Tibial artery (tissue), 4 donors: ENCODE data around the gene OSBPL6.

Experiments
- DNase-seq, 2 donors: peaks; one replicate each; pipeline ENCODE4 v3.0.0-alpha.2; 2019
- H3K27ac ChIP-seq, 2 donors: fragments of 200-600 bp; sonication (generic) in 1 of 2; 1 replicate in 1 of 2; 2 replicates in 1 of 2; pipeline ENCODE4 v1.5.1; 2018 to 2019; ENCODE audit warnings: mild to moderate bottlenecking in 1 of 2
- H3K27me3 ChIP-seq, 2 donors: fragments of 200-600 bp; sonication (generic) in 1 of 2; one replicate each; pipeline versions ENCODE4 v1.5.1 to v1.6.0; 2016 to 2019
- H3K36me3 ChIP-seq, 3 donors: fragments of 200-600 bp; sonication (generic) in 2 of 3; one replicate each; pipeline ENCODE4 v1.5.1; 2016 to 2019; ENCODE audit warnings: mild to moderate bottlenecking in 2 of 3
- H3K4me1 ChIP-seq, 4 donors: fragments of 200-600 bp; sonication (generic) in 2 of 4; 1 replicate in 3 of 4; 2 replicates in 1 of 4; pipeline ENCODE4 v1.5.1; 2016 to 2019
- H3K4me3 ChIP-seq, 2 donors: fragments of 200-600 bp; sonication (generic) in 1 of 2; 1 replicate in 1 of 2; 2 replicates in 1 of 2; pipeline ENCODE4 v1.5.1; 2018 to 2019; ENCODE audit warnings: mild to moderate bottlenecking in 2 of 2
- H3K9me3 ChIP-seq, 3 donors: fragments of 200-600 bp; sonication (generic) in 1 of 3; one replicate each; pipeline ENCODE4 v1.5.1; 2016 to 2019
- CTCF ChIP-seq, 2 experiments: fragments of 200-600 bp in 1 of 2; fragments of 450-650 bp in 1 of 2; IDR thresholded peaks; one replicate each; pipeline ENCODE4 v1.5.1; 2017 to 2019; ENCODE audit warnings: antibody characterized with exemption in 2 of 2, mild to moderate bottlenecking in 1 of 2, moderate library complexity in 1 of 2
- intact Hi-C: fragments of 100-400 bp; cut with DNase I; formaldehyde crosslinking; loops from one replicate; pipeline ENCODE4 v1.15.0; 2023; ENCODE audit warnings: low total_unique reads

OSBPL6 gene

GRCh38 chr2:178450524-178450773 is 256.1 kb downstream of the OSBPL6 start:
- Histone ChIP-seq H3K36me3 (peaks cover 11 to 19% (median 11%) of the 10 kb centered on the region in 3 donors), H3K27me3 (no peaks in the 10 kb centered on the region), H3K9me3 (no peaks in the 10 kb centered on the region), H3K27ac (peak overlapping the region; percentile 96 to 97), H3K4me1 (peaks cover 0 to 37% (median 24%) of the 10 kb centered on the region in 4 donors), H3K4me3 (peak overlapping the region; percentile 84 to 94)
- intact Hi-C loops: loop anchor here (2.0 kb wide), 1 partner anchor 30 kb away; the partner anchor contains the start of gene PLEKHA3
- no peak for DNase-seq
- no peak for TF ChIP-seq CTCF (IDR thresholded peaks at IDR 0.05)

GRCh38 chr2:178450774-178451525 is 256.6 kb downstream of the OSBPL6 start, which contains the start of the genes PJVK and PRKRA:
Gene PJVK, plus strand, starts transcription at chr2:178451378. Its CDS starts 2,032 bp downstream, at chr2:178453410.
Gene PRKRA, minus strand, starts transcription at chr2:178451175. Its CDS starts 145 bp downstream, at chr2:178451030.
- peak; percentile 97 to 99 for DNase-seq
- peak in 1 of 2 experiments; percentile 5 for TF ChIP-seq CTCF (IDR thresholded peaks at IDR 0.05)
- Histone ChIP-seq H3K27me3 (no peaks in the 10 kb centered on the region), H3K4me3 (peak within 1 kb of the TSS; percentile 84 to 94), H3K27ac (peak within 1 kb of the TSS; percentile 96 to 97), H3K9me3 (no peaks in the 10 kb centered on the region), H3K4me1 (peaks cover 0 to 37% (median 24%) of the 10 kb centered on the region in 4 donors), H3K36me3 (peaks cover 6 to 14% (median 6%) of the 10 kb centered on the region in 3 donors)
- intact Hi-C loops: loop anchor here (2.0 kb wide), 1 partner anchor 30 kb away; the partner anchor contains the start of gene PLEKHA3

- TF ChIP-seq CTCF (IDR thresholded peaks at IDR 0.05): no peak
- Histone ChIP-seq H3K36me3 (peaks cover 0 to 8% (median 0%) of the 10 kb centered on the region in 3 donors), H3K4me1 (peaks cover 0 to 35% (median 24%) of the 10 kb centered on the region in 4 donors), H3K27ac (peak overlapping the region; percentile 96 to 97), H3K4me3 (peak overlapping the region in 1 of 2 donors; percentile 84), H3K9me3 (no peaks in the 10 kb centered on the region), H3K27me3 (no peaks in the 10 kb centered on the region)
- intact Hi-C loops: no loop called here
- DNase-seq: no peak
Observed at GRCh38 chr2:178452334-178452733, 258.0 kb downstream of the OSBPL6 start.
